GM18498 (cell line): ENCODE data around the gene ICOSLG.
"Not testable (repeated sequence)": the region's sequence is repeated elsewhere in the genome, so short reads cannot be mapped to it uniquely, and the experiment has no call there.

Experiments used
- ATAC-seq: cut with Tn5 transposase; IDR thresholded peaks from one replicate; pipeline ENCODE4 v1.9.1; 2021; ENCODE audit warnings: mild to moderate bottlenecking, moderate library complexity; ENCODE audit not compliant: unreplicated experiment

Gene ICOSLG

DNA sequence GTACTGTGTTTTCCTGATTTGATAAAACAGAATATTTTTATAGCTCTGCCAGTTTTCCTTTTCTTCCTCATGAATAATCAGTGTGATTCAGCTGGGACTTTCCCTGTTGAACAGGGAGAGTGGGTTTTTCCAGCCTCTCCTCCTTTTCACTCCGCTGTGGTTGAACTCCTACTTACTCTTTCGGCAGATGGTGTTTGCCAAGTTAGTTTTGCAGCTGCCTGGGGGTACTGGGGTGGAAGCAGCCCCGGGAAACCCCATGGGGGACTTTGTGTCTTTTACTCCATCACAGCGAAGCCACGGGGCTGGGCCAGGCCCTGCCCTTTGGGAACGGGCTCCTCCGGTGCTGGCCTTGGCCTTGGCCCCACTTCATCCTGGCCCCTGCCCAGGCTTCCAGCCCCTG is 55.9 kb downstream of the ICOSLG start:
- ATAC-seq, result not testable (repeated sequence)

DNA sequence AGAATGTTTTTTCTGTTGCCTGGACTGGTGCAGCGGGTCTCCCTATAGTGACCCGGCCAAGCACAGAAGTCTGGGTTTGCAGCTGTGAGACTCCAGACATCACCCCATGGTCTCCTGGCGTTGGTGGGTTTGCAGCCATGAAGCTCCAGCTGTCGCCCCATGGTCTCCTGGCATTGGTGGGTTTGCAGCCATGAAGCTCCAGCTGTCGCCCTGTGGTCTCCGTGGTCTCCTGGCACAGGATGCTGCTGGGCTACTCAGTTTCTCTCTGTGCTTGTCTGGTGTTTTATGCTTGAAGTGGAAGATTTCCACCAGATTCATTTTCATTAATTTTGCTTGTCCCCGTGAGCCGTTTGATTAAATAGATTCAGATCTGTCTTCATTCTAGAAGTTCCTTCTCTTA is 58.5 kb downstream of the ICOSLG start:
- ATAC-seq, result not testable (repeated sequence)

DNA sequence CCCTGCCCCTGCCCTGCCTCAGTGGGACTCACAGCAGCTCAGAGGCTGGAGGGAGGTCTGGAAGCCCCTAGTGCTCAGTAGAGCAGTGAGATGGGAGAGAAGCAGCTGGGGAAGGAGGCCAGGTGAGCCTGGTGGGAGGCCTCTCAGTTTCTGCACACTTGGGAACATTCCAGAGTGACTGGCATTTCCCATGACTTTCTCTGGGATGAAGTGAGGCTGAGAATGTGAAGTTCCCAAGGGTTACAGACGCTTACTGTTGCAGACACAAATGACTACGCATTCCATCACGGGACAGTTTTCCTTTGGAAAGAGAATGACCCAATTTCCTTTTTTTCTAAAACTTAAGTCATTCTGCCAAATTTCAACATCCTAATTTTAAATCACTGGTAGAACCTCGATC is 59.2 kb downstream of the ICOSLG start:
- not testable (repeated sequence) for ATAC-seq

DNA sequence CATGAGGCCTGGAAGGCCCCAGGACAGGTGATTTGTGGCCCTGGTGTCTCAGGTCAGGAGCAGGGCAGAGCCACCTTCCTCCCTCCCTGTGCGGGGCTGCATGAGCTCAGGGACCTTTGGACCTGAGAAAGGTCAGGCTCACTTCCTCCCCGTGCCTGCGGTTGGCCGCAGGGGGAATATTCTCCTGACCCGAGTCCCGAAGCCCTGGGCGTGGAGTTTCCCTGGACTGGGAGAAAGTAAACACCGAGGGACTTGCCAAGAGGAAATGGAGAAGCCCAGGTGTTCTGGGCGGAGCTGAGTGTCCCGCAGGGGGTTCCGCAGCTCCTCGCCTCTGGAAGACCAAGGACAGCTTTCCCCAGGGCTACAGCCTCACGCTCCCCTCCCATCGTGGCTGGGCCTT is 64.6 kb downstream of the ICOSLG start:
- not testable (repeated sequence) for ATAC-seq

DNA sequence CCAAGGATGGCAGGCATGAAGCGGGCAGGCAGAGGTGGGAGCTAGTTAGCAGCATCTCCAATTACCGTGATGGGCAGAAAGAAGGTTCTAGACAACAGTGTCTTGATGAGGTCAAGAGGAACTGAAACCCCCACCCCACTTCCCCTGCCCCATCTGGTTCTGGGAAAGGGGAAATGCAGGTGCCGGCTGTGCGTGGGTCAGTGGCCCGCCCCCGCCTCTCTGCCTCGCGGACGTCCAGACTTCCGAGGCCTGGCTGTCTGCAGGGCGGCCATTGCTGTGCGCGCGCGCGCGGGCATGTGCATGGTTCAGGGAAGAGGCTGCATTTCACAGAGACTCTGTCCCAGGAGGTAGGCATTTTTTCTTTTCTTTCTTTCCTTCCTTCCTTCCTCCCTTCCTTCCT is 65.6 kb downstream of the ICOSLG start:
- ATAC-seq, result not testable (repeated sequence)
